SH-SY5Y (cell line): ENCODE results near the gene TCF7.

Experiments
- GATA2 ChIP-seq: IDR thresholded peaks from 2 replicates; pipeline ENCODE4 v1.6.1; 2011; ENCODE audit warnings: mild to moderate bottlenecking, low read depth, low read length
- GATA3 ChIP-seq: IDR thresholded peaks from 2 replicates; pipeline ENCODE4 v1.6.1; 2011; ENCODE audit warnings: low read depth, mild to moderate bottlenecking, low read length, moderate library complexity

- TF ChIP-seq GATA2, result no peak
- no peak for TF ChIP-seq GATA3
Measured at GRCh38 chr5:134146651-134147518, 32.4 kb downstream of the TCF7 start.
